WTC11 (cell line): ENCODE data around the gene MAN2B1. TPM values are rescaled to one million over a fixed set of nuclear protein-coding genes. Genes with fewer than 3 reads are reported as not detected.

ENCODE experiments used
- ATAC-seq: fragments of 200-7000 bp; cut with Tn5 transposase; 2 replicates; pipeline ENCODE4 v1.10.0; 2021; ENCODE audit warnings: mild to moderate bottlenecking, moderate library complexity
- CTCF ChIA-PET: fragments of 300-600 bp; sonication (Branson Sonifier 250); formaldehyde crosslinking; loops from one replicate; lab custom pipeline; 2021; ENCODE audit warnings: antibody characterized with exemption; lab: Charles Lee
- POLR2A ChIA-PET: fragments of 350-600 bp; sonication (Branson Sonifier 250); formaldehyde crosslinking; loops from one replicate; lab custom pipeline; 2021; ENCODE audit warnings: antibody characterized with exemption; lab: Charles Lee
- DNase-seq: peaks from one replicate; pipeline ENCODE4 v3.0.0; 2021; ENCODE audit warnings: low spot score
- H3K27ac Mint-ChIP-seq: 2 replicates; pipeline ENCODE4 v1.8.0; 2021; ENCODE audit warnings: mixed read lengths
- H3K27me3 Mint-ChIP-seq: 2 replicates; pipeline ENCODE4 v1.8.0; 2021; ENCODE audit warnings: low read depth, mild to moderate bottlenecking, moderate library complexity, mixed read lengths
- H3K36me3 Mint-ChIP-seq: 2 replicates; pipeline ENCODE4 v1.8.0; 2021; ENCODE audit warnings: mixed read lengths
- H3K4me1 Mint-ChIP-seq: 2 replicates; pipeline ENCODE4 v1.8.0; 2022; ENCODE audit warnings: mixed read lengths
- H3K4me3 Mint-ChIP-seq: 2 replicates; pipeline ENCODE4 v1.8.0; 2021; ENCODE audit warnings: mild to moderate bottlenecking, moderate library complexity, mixed read lengths
- H3K9me3 Mint-ChIP-seq: 2 replicates; pipeline ENCODE4 v1.8.0; 2021; ENCODE audit warnings: mixed read lengths
- ATF6 ChIP-seq: sonication (generic); formaldehyde crosslinking; IDR thresholded peaks from 2 replicates; pipeline ENCODE4 v1.8.1; 2023; ENCODE audit warnings: mild to moderate bottlenecking, missing genetic modification reagents
- ELF4 ChIP-seq: sonication (generic); formaldehyde crosslinking; IDR thresholded peaks from 2 replicates; pipeline ENCODE4 v1.8.1; 2022; ENCODE audit warnings: low read depth, mild to moderate bottlenecking, moderate library complexity, missing genetic modification reagents
- FOXP1 ChIP-seq: sonication (generic); formaldehyde crosslinking; IDR thresholded peaks from 2 replicates; pipeline ENCODE4 v1.8.0; 2022; ENCODE audit warnings: missing genetic modification reagents, mild to moderate bottlenecking, moderate library complexity, borderline replicate concordance
- GABPB1 ChIP-seq: sonication (generic); formaldehyde crosslinking; IDR thresholded peaks from 2 replicates; pipeline ENCODE4 v1.8.1; 2023; ENCODE audit warnings: mild to moderate bottlenecking, missing genetic modification reagents
- GRHL2 ChIP-seq: fragments of 250-450 bp; sonication (Bioruptor Pico); IDR thresholded peaks from 2 replicates; pipeline ENCODE4 v1.8.0; 2022; ENCODE audit warnings: mild to moderate bottlenecking, moderate library complexity; ENCODE audit not compliant: insufficient replicate concordance, severe bottlenecking
- MXD4 ChIP-seq: fragments of 250-450 bp; sonication (Bioruptor Pico); IDR thresholded peaks from 2 replicates; pipeline ENCODE4 v1.8.0; 2021; ENCODE audit warnings: mild to moderate bottlenecking, moderate library complexity, borderline replicate concordance
- MYBL2 ChIP-seq: sonication (generic); formaldehyde crosslinking; IDR thresholded peaks from 2 replicates; pipeline ENCODE4 v1.8.1; 2023; ENCODE audit warnings: mild to moderate bottlenecking, moderate library complexity, missing genetic modification reagents
- NFATC4 ChIP-seq: fragments of 250-450 bp; sonication (Bioruptor Pico); IDR thresholded peaks from 2 replicates; pipeline ENCODE4 v1.9.0; 2021; ENCODE audit warnings: mild to moderate bottlenecking
- NR2C2 ChIP-seq: sonication (generic); formaldehyde crosslinking; IDR thresholded peaks from 2 replicates; pipeline ENCODE4 v1.8.0; 2022; ENCODE audit warnings: mild to moderate bottlenecking, missing genetic modification reagents
- SMAD3 ChIP-seq: sonication (generic); formaldehyde crosslinking; IDR thresholded peaks from 2 replicates; pipeline ENCODE4 v1.8.0; 2022; ENCODE audit warnings: missing genetic modification reagents, mild to moderate bottlenecking, borderline replicate concordance
- TP53 ChIP-seq: sonication (generic); formaldehyde crosslinking; IDR thresholded peaks from 2 replicates; pipeline ENCODE4 v1.8.1; 2023; ENCODE audit warnings: mild to moderate bottlenecking, missing genetic modification reagents
- USF1 ChIP-seq: sonication (generic); formaldehyde crosslinking; IDR thresholded peaks from 2 replicates; pipeline ENCODE4 v1.8.0; 2022; ENCODE audit warnings: mild to moderate bottlenecking, missing genetic modification reagents
- ZNF317 ChIP-seq: sonication (generic); formaldehyde crosslinking; IDR thresholded peaks from 2 replicates; pipeline ENCODE4 v1.8.1; 2023; ENCODE audit warnings: low read depth, mild to moderate bottlenecking, moderate library complexity, missing genetic modification reagents, borderline replicate concordance
- total RNA-seq: library from RNA; stranded (reverse); gene quantifications from 3 replicates; pipeline ENCODE4 v1.2.3, GENCODE V29; 2021
- TF ChIP-seq, protein P1 (sequence below): fragments of 250-450 bp; sonication (Bioruptor Pico); IDR thresholded peaks from 2 replicates; pipeline ENCODE4 v1.9.0; 2021; ENCODE audit warnings: mild to moderate bottlenecking
- TF ChIP-seq, protein P2 (sequence below): sonication (generic); formaldehyde crosslinking; IDR thresholded peaks from 2 replicates; pipeline ENCODE4 v1.8.1; 2023; ENCODE audit warnings: mild to moderate bottlenecking, moderate library complexity, missing genetic modification reagents
- TF ChIP-seq, protein P3 (sequence below): sonication (generic); formaldehyde crosslinking; IDR thresholded peaks from 2 replicates; pipeline ENCODE4 v1.8.0; 2022; ENCODE audit warnings: mild to moderate bottlenecking, missing genetic modification reagents
- TF ChIP-seq, protein P4 (sequence below): sonication (generic); formaldehyde crosslinking; IDR thresholded peaks from 2 replicates; pipeline ENCODE4 v1.8.1; 2022; ENCODE audit warnings: low read depth, missing genetic modification reagents, borderline replicate concordance

The MAN2B1 gene
- total RNA-seq, 1 experiment from 2014 or later = 73.4 TPM

DNA sequence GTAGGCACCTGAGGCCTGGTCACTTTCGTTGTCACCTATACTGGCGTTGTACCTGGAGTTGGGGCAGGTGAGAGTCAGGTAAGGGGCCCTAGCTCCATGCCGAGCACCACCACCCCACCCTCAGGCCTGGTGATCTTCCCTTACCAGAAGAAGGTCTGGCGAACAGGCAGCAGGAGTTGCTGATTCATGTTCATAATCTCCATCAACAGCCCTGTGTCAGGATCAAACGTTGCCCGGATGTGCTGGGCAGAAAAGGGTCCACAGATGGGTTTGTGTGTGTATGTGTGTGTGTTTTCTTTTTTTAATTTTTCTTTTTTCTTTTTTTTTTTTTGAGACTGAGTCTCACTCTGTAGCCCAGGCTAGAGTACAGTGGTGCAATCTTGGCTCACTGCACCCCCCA lies 14.3 kb downstream of the MAN2B1 start:
- ATAC-seq = no peak
- Mint-ChIP-seq H3K9me3 (no peaks in the 10 kb centered on the region), H3K4me1 (peaks cover 10% of the 10 kb centered on the region), H3K4me3 (no peak overlapping the region), H3K27ac (no peak overlapping the region), H3K27me3 (peaks cover 2% of the 10 kb centered on the region), H3K36me3 (peaks cover 25% of the 10 kb centered on the region)
- CTCF ChIA-PET = interaction anchor here (0.6 to 1.1 kb wide), 2 partner anchors 12 to 19 kb away, joined by 3 read pairs; no protein-coding TSS in a partner anchor
- no peak for TF ChIP-seq MYBL2 (CRISPR knock-in tag)
- TF ChIP-seq, protein P1, sequence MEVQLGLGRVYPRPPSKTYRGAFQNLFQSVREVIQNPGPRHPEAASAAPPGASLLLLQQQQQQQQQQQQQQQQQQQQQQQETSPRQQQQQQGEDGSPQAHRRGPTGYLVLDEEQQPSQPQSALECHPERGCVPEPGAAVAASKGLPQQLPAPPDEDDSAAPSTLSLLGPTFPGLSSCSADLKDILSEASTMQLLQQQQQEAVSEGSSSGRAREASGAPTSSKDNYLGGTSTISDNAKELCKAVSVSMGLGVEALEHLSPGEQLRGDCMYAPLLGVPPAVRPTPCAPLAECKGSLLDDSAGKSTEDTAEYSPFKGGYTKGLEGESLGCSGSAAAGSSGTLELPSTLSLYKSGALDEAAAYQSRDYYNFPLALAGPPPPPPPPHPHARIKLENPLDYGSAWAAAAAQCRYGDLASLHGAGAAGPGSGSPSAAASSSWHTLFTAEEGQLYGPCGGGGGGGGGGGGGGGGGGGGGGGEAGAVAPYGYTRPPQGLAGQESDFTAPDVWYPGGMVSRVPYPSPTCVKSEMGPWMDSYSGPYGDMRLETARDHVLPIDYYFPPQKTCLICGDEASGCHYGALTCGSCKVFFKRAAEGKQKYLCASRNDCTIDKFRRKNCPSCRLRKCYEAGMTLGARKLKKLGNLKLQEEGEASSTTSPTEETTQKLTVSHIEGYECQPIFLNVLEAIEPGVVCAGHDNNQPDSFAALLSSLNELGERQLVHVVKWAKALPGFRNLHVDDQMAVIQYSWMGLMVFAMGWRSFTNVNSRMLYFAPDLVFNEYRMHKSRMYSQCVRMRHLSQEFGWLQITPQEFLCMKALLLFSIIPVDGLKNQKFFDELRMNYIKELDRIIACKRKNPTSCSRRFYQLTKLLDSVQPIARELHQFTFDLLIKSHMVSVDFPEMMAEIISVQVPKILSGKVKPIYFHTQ = no peak
- no peak for DNase-seq
- POLR2A ChIA-PET = no interaction called here

GRCh38 chr19:12649941-12650340 lies 16.6 kb downstream of the MAN2B1 start:
- POLR2A ChIA-PET = no interaction called here
- TF ChIP-seq MXD4 (CRISPR knock-in tag) (no peak), ELF4 (CRISPR knock-in tag) (no peak), SMAD3 (CRISPR knock-in tag) (no peak), ATF6 (no peak), GABPB1 (CRISPR knock-in tag) (no peak), NFATC4 (CRISPR knock-in tag) (no peak), USF1 (CRISPR knock-in tag) (no peak), GRHL2 (CRISPR knock-in tag) (no peak), NR2C2 (CRISPR knock-in tag) (no peak), FOXP1 (CRISPR knock-in tag) (no peak), ZNF317 (CRISPR knock-in tag) (no peak), TP53 (CRISPR knock-in tag) (no peak)
- TF ChIP-seq, protein P2, sequence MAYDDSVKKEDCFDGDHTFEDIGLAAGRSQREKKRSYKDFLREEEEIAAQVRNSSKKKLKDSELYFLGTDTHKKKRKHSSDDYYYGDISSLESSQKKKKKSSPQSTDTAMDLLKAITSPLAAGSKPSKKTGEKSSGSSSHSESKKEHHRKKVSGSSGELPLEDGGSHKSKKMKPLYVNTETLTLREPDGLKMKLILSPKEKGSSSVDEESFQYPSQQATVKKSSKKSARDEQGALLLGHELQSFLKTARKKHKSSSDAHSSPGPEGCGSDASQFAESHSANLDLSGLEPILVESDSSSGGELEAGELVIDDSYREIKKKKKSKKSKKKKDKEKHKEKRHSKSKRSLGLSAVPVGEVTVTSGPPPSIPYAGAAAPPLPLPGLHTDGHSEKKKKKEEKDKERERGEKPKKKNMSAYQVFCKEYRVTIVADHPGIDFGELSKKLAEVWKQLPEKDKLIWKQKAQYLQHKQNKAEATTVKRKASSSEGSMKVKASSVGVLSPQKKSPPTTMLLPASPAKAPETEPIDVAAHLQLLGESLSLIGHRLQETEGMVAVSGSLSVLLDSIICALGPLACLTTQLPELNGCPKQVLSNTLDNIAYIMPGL (CRISPR knock-in tag) = no peak
- TF ChIP-seq, protein P3, sequence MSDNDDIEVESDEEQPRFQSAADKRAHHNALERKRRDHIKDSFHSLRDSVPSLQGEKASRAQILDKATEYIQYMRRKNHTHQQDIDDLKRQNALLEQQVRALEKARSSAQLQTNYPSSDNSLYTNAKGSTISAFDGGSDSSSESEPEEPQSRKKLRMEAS (CRISPR knock-in tag) = no peak
- TF ChIP-seq, protein P4, sequence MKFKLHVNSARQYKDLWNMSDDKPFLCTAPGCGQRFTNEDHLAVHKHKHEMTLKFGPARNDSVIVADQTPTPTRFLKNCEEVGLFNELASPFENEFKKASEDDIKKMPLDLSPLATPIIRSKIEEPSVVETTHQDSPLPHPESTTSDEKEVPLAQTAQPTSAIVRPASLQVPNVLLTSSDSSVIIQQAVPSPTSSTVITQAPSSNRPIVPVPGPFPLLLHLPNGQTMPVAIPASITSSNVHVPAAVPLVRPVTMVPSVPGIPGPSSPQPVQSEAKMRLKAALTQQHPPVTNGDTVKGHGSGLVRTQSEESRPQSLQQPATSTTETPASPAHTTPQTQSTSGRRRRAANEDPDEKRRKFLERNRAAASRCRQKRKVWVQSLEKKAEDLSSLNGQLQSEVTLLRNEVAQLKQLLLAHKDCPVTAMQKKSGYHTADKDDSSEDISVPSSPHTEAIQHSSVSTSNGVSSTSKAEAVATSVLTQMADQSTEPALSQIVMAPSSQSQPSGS (CRISPR knock-in tag) = no peak
- TF ChIP-seq, all 79 proteins: peak for 0
- peaks cover 11% of the 10 kb centered on the region for H3K4me1 Mint-ChIP-seq
- ATAC-seq (no peak), DNase-seq (no peak)
- peaks cover 9% of the 10 kb centered on the region for H3K36me3 Mint-ChIP-seq
- H3K27me3 Mint-ChIP-seq = peaks cover 11% of the 10 kb centered on the region
- no peaks in the 10 kb centered on the region for H3K9me3 Mint-ChIP-seq
- no peak overlapping the region for H3K27ac Mint-ChIP-seq
- H3K4me3 Mint-ChIP-seq = no peak overlapping the region
- CTCF ChIA-PET = interaction anchor here (1.5 to 3.3 kb wide), 2 partner anchors 10 to 11 kb away, joined by 3 to 17 read pairs; no protein-coding TSS in a partner anchor
